Measurements from ENCODE around the gene SPATA6L.

SPATA6L gene

GRCh38 chr9:4665357-4665756, 923 bp downstream of the SPATA6L start:
- Histone ChIP-seq H3K4me3 (replicated peaks; ENCODE audit: low read depth, low read length) (no peak overlapping the region), H3K36me3 (ENCODE audit: control insufficient read depth, insufficient read depth, low read length) (no peaks in the 10 kb centered on the region), H3K27me3 (replicated peaks; ENCODE audit: control insufficient read depth, insufficient read depth, low read length) (no peaks in the 10 kb centered on the region)
- DNase-seq (ENCODE audit: extremely low read depth, insufficient read length) = no peak
- TF ChIP-seq CTCF (IDR thresholded peaks at IDR 0.05; ENCODE audit: insufficient read depth, low read length, poor library complexity, severe bottlenecking) = no peak

GRCh38 chr9:4663956-4664355, 2.3 kb downstream of the SPATA6L start:
- TF ChIP-seq CTCF (IDR thresholded peaks at IDR 0.05; ENCODE audit: insufficient read depth, low read length, poor library complexity, severe bottlenecking) = no peak
- no peak for DNase-seq (ENCODE audit: extremely low read depth, insufficient read length)
- Histone ChIP-seq H3K27me3 (replicated peaks; ENCODE audit: control insufficient read depth, insufficient read depth, low read length) (no peaks in the 10 kb centered on the region), H3K36me3 (ENCODE audit: control insufficient read depth, insufficient read depth, low read length) (no peaks in the 10 kb centered on the region), H3K4me3 (replicated peaks; ENCODE audit: low read depth, low read length) (no peak overlapping the region)

GRCh38 chr9:4662989-4663792, 3.1 kb downstream of the SPATA6L start:
- no peaks in the 10 kb centered on the region for H3K36me3 ChIP-seq (ENCODE audit: control insufficient read depth, insufficient read depth, low read length)
- DNase-seq (ENCODE audit: extremely low read depth, insufficient read length) = no peak
- no peaks in the 10 kb centered on the region for H3K27me3 ChIP-seq (replicated peaks; ENCODE audit: control insufficient read depth, insufficient read depth, low read length)
- H3K4me3 ChIP-seq (replicated peaks; ENCODE audit: low read depth, low read length) = peak overlapping the region; percentile 82
- TF ChIP-seq CTCF (IDR thresholded peaks at IDR 0.05; ENCODE audit: insufficient read depth, low read length, poor library complexity, severe bottlenecking) = no peak

GRCh38 chr9:4662108-4662988, 3.9 kb downstream of the SPATA6L start, which contains the start of gene PLPP6:
Gene PLPP6 (plus strand): TSS chr9:4662294. CDS start chr9:4662376, 82 bp downstream.
- peak within 1 kb of the TSS; percentile 82 for H3K4me3 ChIP-seq (replicated peaks; ENCODE audit: low read depth, low read length)
- peak; percentile 81 for DNase-seq (ENCODE audit: extremely low read depth, insufficient read length)
- no peaks in the 10 kb centered on the region for H3K36me3 ChIP-seq (ENCODE audit: control insufficient read depth, insufficient read depth, low read length)
- no peaks in the 10 kb centered on the region for H3K27me3 ChIP-seq (replicated peaks; ENCODE audit: control insufficient read depth, insufficient read depth, low read length)
- TF ChIP-seq CTCF (IDR thresholded peaks at IDR 0.05; ENCODE audit: insufficient read depth, low read length, poor library complexity, severe bottlenecking) = peak; percentile 71

GRCh38 chr9:4661611-4662010, 4.7 kb downstream of the SPATA6L start:
- no peaks in the 10 kb centered on the region for H3K27me3 ChIP-seq (replicated peaks; ENCODE audit: control insufficient read depth, insufficient read depth, low read length)
- no peak for TF ChIP-seq CTCF (IDR thresholded peaks at IDR 0.05; ENCODE audit: insufficient read depth, low read length, poor library complexity, severe bottlenecking)
- H3K36me3 ChIP-seq (ENCODE audit: control insufficient read depth, insufficient read depth, low read length) = no peaks in the 10 kb centered on the region
- peak overlapping the region; percentile 82 for H3K4me3 ChIP-seq (replicated peaks; ENCODE audit: low read depth, low read length)
- no peak for DNase-seq (ENCODE audit: extremely low read depth, insufficient read length)

Measured in GM06990 (cell line).